Stimulated activated CD4-positive, alpha-beta T cell treated with anti-CD3 and anti-CD28 coated beads, Interleukin-15, amount 100 ng/mL, for 24 hours (primary cell): Measurements from ENCODE around the gene CGRRF1.

ENCODE experiments used
- DNase-seq: peaks from one replicate; pipeline ENCODE4 v3.0.0-alpha.2; 2020

Gene CGRRF1

GRCh38 chr14:54582334-54582733 is 72.6 kb downstream of the CGRRF1 start:
- no peak for DNase-seq

- DNase-seq, result no peak
Observed at GRCh38 chr14:54584097-54584496, 74.4 kb downstream of the CGRRF1 start.

GRCh38 chr14:54585214-54585613 is 75.5 kb downstream of the CGRRF1 start:
- DNase-seq, result no peak
